GM19397 (cell line): ENCODE results near the gene KRTAP1-4.
"Not testable (repeated sequence)": the region's sequence is repeated elsewhere in the genome, so short reads cannot be mapped to it uniquely, and the experiment has no call there.

Source experiments
- ATAC-seq: cut with Tn5 transposase; IDR thresholded peaks from one replicate; pipeline ENCODE4 v1.9.1; 2021; ENCODE audit warnings: mild to moderate bottlenecking, moderate library complexity; ENCODE audit not compliant: unreplicated experiment

The KRTAP1-4 gene

GRCh38 chr17:41048441-41048840 is 18.4 kb upstream of the KRTAP1-4 start:
- ATAC-seq, result no peak

- ATAC-seq, result not testable (repeated sequence)
Measured at GRCh38 chr17:41046735-41047465, 16.9 kb upstream of the KRTAP1-4 start, which contains the start of gene KRTAP2-1. TSS of gene KRTAP2-1 (minus strand) at chr17:41047316. CDS start at chr17:41047267, 49 bp downstream.

GRCh38 chr17:41042953-41043352 is 13.0 kb upstream of the KRTAP1-4 start:
- ATAC-seq, result no peak

GRCh38 chr17:41040783-41041571 is 11.0 kb upstream of the KRTAP1-4 start, which contains the start of gene KRTAP1-1:
TSS of gene KRTAP1-1 (minus strand) at chr17:41041450. CDS start at chr17:41041397, 53 bp downstream.
- not testable (repeated sequence) for ATAC-seq

DNA sequence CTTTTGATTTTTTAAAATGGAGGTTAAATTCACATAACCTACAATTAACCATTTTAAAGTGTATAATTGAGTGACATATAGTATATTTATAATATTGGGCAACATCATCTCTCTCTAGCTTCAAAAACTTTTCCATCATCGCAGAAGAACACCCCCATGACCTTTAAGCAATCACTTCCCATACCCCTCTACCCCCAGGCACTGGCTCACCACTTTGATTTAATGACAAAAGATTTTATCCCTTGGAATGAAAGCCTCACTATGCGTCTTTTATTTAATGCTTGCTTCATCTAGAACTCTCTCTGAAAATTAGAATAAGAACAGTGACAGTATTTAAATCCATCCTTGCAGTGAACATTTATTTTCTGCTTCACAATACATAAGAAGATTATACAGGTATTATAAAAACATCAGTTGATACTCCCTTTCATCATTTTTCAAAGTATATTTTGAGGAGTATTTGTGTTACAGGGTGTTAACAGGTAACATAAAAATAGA is 7.9 kb upstream of the KRTAP1-4 start:
- ATAC-seq, result no peak

- not testable (repeated sequence) for ATAC-seq
Measured at GRCh38 chr17:41034346-41034935, 4.4 kb upstream of the KRTAP1-4 start, which contains the start of gene KRTAP1-3. TSS of gene KRTAP1-3 (minus strand) at chr17:41034874. CDS start at chr17:41034821, 53 bp downstream.

- no peak for ATAC-seq
Measured at GRCh38 chr17:41026715-41027471, 3.1 kb downstream of the KRTAP1-4 start, which contains the start of gene KRTAP1-5. TSS of gene KRTAP1-5 (minus strand) at chr17:41027208. CDS start at chr17:41027155, 53 bp downstream.

DNA sequence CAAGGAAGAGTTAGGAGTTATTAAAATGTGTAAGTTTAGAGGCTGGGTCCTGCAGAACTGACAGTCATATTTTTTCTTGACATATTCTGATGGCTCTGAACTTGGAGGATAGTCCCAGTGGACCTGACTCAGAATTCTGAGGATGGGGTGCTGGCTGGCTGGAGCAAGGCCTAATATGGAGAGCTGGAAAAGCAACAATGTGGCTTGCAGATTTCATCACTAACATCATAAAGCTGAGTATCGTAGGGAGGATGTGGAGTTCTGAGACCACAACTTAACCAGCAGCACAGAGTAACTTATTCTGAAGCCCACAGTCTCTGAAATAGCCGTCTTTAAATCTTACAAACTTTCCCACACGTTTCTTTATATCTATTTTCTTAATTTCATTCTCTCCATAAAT is 5.3 kb downstream of the KRTAP1-4 start:
- no peak for ATAC-seq

GRCh38 chr17:41020336-41020735 is 9.7 kb downstream of the KRTAP1-4 start:
- no peak for ATAC-seq

GRCh38 chr17:41019415-41019814 is 10.6 kb downstream of the KRTAP1-4 start:
- ATAC-seq, result no peak

DNA sequence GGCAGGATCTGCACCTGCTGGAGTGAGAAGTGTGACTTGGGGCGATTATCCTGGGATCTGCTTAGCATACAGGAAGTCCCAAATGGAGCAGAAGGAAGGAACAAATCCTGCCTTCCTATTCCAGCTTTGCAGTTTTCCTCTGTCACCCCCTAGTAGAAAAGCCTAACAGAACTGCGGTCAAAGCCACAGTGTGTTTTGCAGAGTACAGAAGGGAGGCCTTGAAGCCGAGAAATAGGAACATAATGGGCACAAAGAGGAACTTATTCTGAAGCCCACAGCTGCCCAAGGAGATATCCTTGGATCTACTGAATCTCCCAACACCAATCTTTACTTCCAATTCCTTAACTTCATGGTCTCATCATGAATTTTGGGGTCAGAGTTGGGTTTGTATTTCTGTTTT is 11.5 kb downstream of the KRTAP1-4 start:
- no peak for ATAC-seq

GRCh38 chr17:41016578-41017215 is 13.3 kb downstream of the KRTAP1-4 start:
- no peak for ATAC-seq

GRCh38 chr17:41015454-41015853 is 14.5 kb downstream of the KRTAP1-4 start:
- ATAC-seq, result no peak

- ATAC-seq, result no peak
Measured at GRCh38 chr17:41013606-41014005, 16.4 kb downstream of the KRTAP1-4 start.

- no peak for ATAC-seq
Measured at GRCh38 chr17:41013181-41013580, 16.8 kb downstream of the KRTAP1-4 start.

DNA sequence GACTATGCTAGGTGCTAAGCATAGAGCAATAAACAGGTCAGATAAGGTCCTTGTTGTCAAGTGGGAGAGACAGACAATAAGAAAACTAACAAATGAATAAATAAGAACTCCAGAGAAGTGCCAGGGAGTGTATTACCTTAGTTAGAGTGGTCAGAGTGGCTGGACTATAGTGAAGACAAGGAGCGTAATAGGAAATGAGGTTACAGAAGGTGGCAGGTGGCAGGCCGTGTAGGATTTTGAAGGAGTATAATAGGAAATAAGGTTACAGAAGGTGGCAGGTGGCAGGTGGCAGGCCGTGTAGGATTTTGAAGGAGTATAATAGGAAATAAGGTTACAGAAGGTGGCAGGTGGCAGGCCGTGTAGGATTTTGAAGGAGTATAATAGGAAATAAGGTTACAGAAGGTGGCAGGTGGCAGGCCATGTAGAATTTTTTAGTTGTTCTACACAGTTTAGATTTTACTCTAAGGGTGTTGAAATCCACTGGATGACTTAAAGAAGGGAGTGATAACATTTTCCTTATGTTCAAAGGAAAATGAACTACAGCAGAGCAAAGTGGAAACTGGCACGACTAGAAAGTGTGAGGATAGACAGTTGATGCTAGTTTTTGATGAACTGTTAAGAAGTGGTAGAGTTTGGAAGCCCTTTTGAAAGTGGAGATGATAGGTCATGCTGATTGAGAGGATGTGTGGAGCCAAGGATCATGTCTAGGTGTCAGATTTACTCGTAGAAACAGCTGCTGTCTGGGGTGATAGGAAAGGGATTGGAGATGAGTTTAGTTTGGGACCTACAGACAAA is 17.5 kb downstream of the KRTAP1-4 start:
- no peak for ATAC-seq

DNA sequence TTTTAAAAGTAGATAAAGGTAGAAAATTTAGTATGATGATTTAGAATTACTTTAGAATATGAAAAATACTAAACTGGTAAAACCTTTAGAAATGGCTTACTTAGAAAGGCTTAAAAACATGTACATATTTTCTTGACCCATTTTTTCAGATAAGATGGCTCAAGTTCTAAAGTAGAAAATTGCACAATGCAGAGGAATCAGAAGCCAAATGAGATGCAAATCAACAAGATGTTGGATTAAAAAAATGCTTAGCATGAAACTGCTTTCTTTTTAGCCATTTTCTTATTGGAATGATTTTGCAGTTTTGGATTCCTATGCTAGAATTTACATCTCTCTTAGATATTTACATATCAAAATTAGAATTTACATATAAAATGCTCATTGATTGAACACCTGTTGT is 19.6 kb downstream of the KRTAP1-4 start:
- no peak for ATAC-seq

DNA sequence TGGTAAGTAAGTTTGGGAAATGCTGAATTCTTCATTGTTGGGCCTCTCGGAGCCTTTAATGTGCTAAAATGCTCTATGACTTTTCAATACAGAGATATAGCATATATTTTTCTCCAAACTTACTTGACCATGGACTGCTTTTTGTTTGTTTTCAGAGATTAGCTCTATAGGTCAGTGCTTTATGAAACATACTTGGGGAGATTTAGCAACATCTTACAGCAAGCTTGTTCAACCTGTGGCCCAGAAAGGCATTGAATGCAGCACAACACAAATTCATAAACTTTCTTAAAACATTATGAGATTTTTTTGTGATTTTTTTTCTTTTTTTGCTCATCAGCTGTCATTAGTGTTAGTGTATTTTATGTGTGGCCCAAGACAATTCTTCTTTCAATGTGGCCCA is 20.1 kb downstream of the KRTAP1-4 start:
- no peak for ATAC-seq

DNA sequence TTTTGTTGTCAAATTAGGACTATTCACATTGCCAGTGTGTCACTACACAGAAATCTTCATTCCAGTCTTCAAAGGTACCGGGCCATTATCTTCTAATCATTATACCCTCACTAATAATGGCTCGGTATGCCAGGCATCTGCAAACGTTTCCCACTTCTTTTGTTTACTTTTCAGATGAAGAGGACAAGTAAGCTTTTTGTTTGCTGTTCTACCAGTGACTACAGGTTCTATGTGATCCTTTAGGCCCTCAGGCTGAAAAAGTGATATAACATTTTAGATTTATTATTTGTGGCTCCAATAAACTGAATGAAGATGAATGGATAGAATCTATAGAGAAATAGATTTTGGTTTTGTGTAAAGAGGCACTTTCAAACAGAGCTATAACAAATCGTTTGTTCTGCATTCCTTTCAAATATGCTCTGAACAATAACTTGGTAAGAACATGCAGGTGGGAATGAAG is 20.7 kb downstream of the KRTAP1-4 start:
- ATAC-seq, result no peak
